ENCODE measurements around the gene ZNF70.

The ZNF70 gene

GRCh38 chr22:23716811-23717801 lies 33.8 kb downstream of the ZNF70 start:
- Histone ChIP-seq H3K4me1 (ENCODE audit: control insufficient read depth, insufficient read depth, low read length, unreplicated experiment) (no peaks in the 10 kb centered on the region), H3K27ac (ENCODE audit: low read depth, low read length) (no peak overlapping the region), H3K4me3 (ENCODE audit: low read depth, low read length) (peak overlapping the region; percentile 92), H3K27me3 (ENCODE audit: insufficient read depth, low read length) (no peaks in the 10 kb centered on the region), H2AFZ (ENCODE audit: low read length, unreplicated experiment) (peak overlapping the region; percentile 93), H3K79me2 (ENCODE audit: control insufficient read depth, insufficient read depth, low read length, unreplicated experiment) (peaks cover 6% of the 10 kb centered on the region), H3K36me3 (ENCODE audit: insufficient read depth, low read length) (no peaks in the 10 kb centered on the region)

GRCh38 chr22:23715806-23716375 lies 35.0 kb downstream of the ZNF70 start:
- no peak overlapping the region for H2AFZ ChIP-seq (ENCODE audit: low read length, unreplicated experiment)
- peak overlapping the region; percentile 92 for H3K4me3 ChIP-seq (ENCODE audit: low read depth, low read length)
- no peaks in the 10 kb centered on the region for H3K36me3 ChIP-seq (ENCODE audit: insufficient read depth, low read length)
- H3K79me2 ChIP-seq (ENCODE audit: control insufficient read depth, insufficient read depth, low read length, unreplicated experiment): peaks cover 6% of the 10 kb centered on the region
- H3K4me1 ChIP-seq (ENCODE audit: control insufficient read depth, insufficient read depth, low read length, unreplicated experiment): no peaks in the 10 kb centered on the region
- H3K27ac ChIP-seq (ENCODE audit: low read depth, low read length): no peak overlapping the region
- H3K27me3 ChIP-seq (ENCODE audit: insufficient read depth, low read length): no peaks in the 10 kb centered on the region

GRCh38 chr22:23714596-23715578 lies 36.0 kb downstream of the ZNF70 start:
- Histone ChIP-seq H2AFZ (ENCODE audit: low read length, unreplicated experiment) (no peak overlapping the region), H3K27ac (ENCODE audit: low read depth, low read length) (no peak overlapping the region), H3K27me3 (ENCODE audit: insufficient read depth, low read length) (no peaks in the 10 kb centered on the region), H3K36me3 (ENCODE audit: insufficient read depth, low read length) (no peaks in the 10 kb centered on the region), H3K4me1 (ENCODE audit: control insufficient read depth, insufficient read depth, low read length, unreplicated experiment) (no peaks in the 10 kb centered on the region), H3K79me2 (ENCODE audit: control insufficient read depth, insufficient read depth, low read length, unreplicated experiment) (peaks cover 6% of the 10 kb centered on the region), H3K4me3 (ENCODE audit: low read depth, low read length) (no peak overlapping the region)

- Histone ChIP-seq H3K36me3 (ENCODE audit: insufficient read depth, low read length) (peaks cover 2% of the 10 kb centered on the region; the same call in 1 of the 2 replicates), H3K27ac (ENCODE audit: low read depth, low read length) (no peak overlapping the region), H2AFZ (ENCODE audit: low read length, unreplicated experiment) (no peak overlapping the region), H3K27me3 (ENCODE audit: insufficient read depth, low read length) (no peaks in the 10 kb centered on the region), H3K4me1 (ENCODE audit: control insufficient read depth, insufficient read depth, low read length, unreplicated experiment) (no peaks in the 10 kb centered on the region), H3K4me3 (ENCODE audit: low read depth, low read length) (no peak overlapping the region), H3K79me2 (ENCODE audit: control insufficient read depth, insufficient read depth, low read length, unreplicated experiment) (peaks cover 6% of the 10 kb centered on the region)
Observed at GRCh38 chr22:23713696-23714595, 37.0 kb downstream of the ZNF70 start.

GRCh38 chr22:23712256-23712655 lies 38.7 kb downstream of the ZNF70 start:
- Histone ChIP-seq H3K4me3 (ENCODE audit: low read depth, low read length) (no peak overlapping the region), H3K4me1 (ENCODE audit: control insufficient read depth, insufficient read depth, low read length, unreplicated experiment) (no peaks in the 10 kb centered on the region), H3K27me3 (ENCODE audit: insufficient read depth, low read length) (no peaks in the 10 kb centered on the region), H3K27ac (ENCODE audit: low read depth, low read length) (no peak overlapping the region), H3K36me3 (ENCODE audit: insufficient read depth, low read length) (peaks cover 3% of the 10 kb centered on the region; the same call in 1 of the 2 replicates), H3K79me2 (ENCODE audit: control insufficient read depth, insufficient read depth, low read length, unreplicated experiment) (peaks cover 6% of the 10 kb centered on the region), H2AFZ (ENCODE audit: low read length, unreplicated experiment) (no peak overlapping the region)

GRCh38 chr22:23709107-23709506 lies 41.8 kb downstream of the ZNF70 start:
- no peak overlapping the region for H3K4me3 ChIP-seq (ENCODE audit: low read depth, low read length)
- H2AFZ ChIP-seq (ENCODE audit: low read length, unreplicated experiment): no peak overlapping the region
- H3K4me1 ChIP-seq (ENCODE audit: control insufficient read depth, insufficient read depth, low read length, unreplicated experiment): no peaks in the 10 kb centered on the region
- no peaks in the 10 kb centered on the region for H3K79me2 ChIP-seq (ENCODE audit: control insufficient read depth, insufficient read depth, low read length, unreplicated experiment)
- H3K27ac ChIP-seq (ENCODE audit: low read depth, low read length): no peak overlapping the region
- H3K27me3 ChIP-seq (ENCODE audit: insufficient read depth, low read length): no peaks in the 10 kb centered on the region
- peaks cover 6% of the 10 kb centered on the region; the same call in 1 of the 2 replicates for H3K36me3 ChIP-seq (ENCODE audit: insufficient read depth, low read length)

GRCh38 chr22:23708270-23708669 lies 42.6 kb downstream of the ZNF70 start:
- no peaks in the 10 kb centered on the region for H3K79me2 ChIP-seq (ENCODE audit: control insufficient read depth, insufficient read depth, low read length, unreplicated experiment)
- no peaks in the 10 kb centered on the region for H3K27me3 ChIP-seq (ENCODE audit: insufficient read depth, low read length)
- no peak overlapping the region for H2AFZ ChIP-seq (ENCODE audit: low read length, unreplicated experiment)
- no peak overlapping the region for H3K4me3 ChIP-seq (ENCODE audit: low read depth, low read length)
- no peak overlapping the region for H3K27ac ChIP-seq (ENCODE audit: low read depth, low read length)
- H3K4me1 ChIP-seq (ENCODE audit: control insufficient read depth, insufficient read depth, low read length, unreplicated experiment): no peaks in the 10 kb centered on the region
- H3K36me3 ChIP-seq (ENCODE audit: insufficient read depth, low read length): peaks cover 6% of the 10 kb centered on the region; the same call in 1 of the 2 replicates

- no peaks in the 10 kb centered on the region for H3K4me1 ChIP-seq (ENCODE audit: control insufficient read depth, insufficient read depth, low read length, unreplicated experiment)
- no peak overlapping the region for H3K4me3 ChIP-seq (ENCODE audit: low read depth, low read length)
- H3K36me3 ChIP-seq (ENCODE audit: insufficient read depth, low read length): peaks cover 13% of the 10 kb centered on the region; the same call in 1 of the 2 replicates
- no peaks in the 10 kb centered on the region for H3K27me3 ChIP-seq (ENCODE audit: insufficient read depth, low read length)
- H3K79me2 ChIP-seq (ENCODE audit: control insufficient read depth, insufficient read depth, low read length, unreplicated experiment): peaks cover 11% of the 10 kb centered on the region
- H3K27ac ChIP-seq (ENCODE audit: low read depth, low read length): no peak overlapping the region
- no peak overlapping the region for H2AFZ ChIP-seq (ENCODE audit: low read length, unreplicated experiment)
Observed at GRCh38 chr22:23705358-23705757, 45.6 kb downstream of the ZNF70 start.

GRCh38 chr22:23704829-23705228 lies 46.1 kb downstream of the ZNF70 start:
- Histone ChIP-seq H3K4me3 (ENCODE audit: low read depth, low read length) (no peak overlapping the region), H3K79me2 (ENCODE audit: control insufficient read depth, insufficient read depth, low read length, unreplicated experiment) (peaks cover 12% of the 10 kb centered on the region), H3K4me1 (ENCODE audit: control insufficient read depth, insufficient read depth, low read length, unreplicated experiment) (no peaks in the 10 kb centered on the region), H3K27me3 (ENCODE audit: insufficient read depth, low read length) (no peaks in the 10 kb centered on the region), H3K27ac (ENCODE audit: low read depth, low read length) (no peak overlapping the region), H2AFZ (ENCODE audit: low read length, unreplicated experiment) (no peak overlapping the region), H3K36me3 (ENCODE audit: insufficient read depth, low read length) (peaks cover 17% of the 10 kb centered on the region; the same call in 1 of the 2 replicates)
